Placental pericyte (primary cell): ENCODE data around the gene TTC22. TPM values are rescaled to one million over a fixed set of nuclear protein-coding genes. Genes with fewer than 3 reads are reported as not detected.

Experiments used
- total RNA-seq: library from RNA; depleted of rRNA; stranded (reverse); fragments of >200 nt; gene quantifications from 2 replicates; pipeline ENCODE4 v1.2.3, GENCODE V29; 2012

The TTC22 gene
- total RNA-seq, result not detected in 2 replicates

GRCh38 chr1:54800899-54801759 is at the start of gene TTC22:
Gene TTC22, minus strand, starts transcription at chr1:54801323. Its CDS starts 160 bp downstream, at chr1:54801163.

GRCh38 chr1:54764133-54764921 is 36.8 kb downstream of the TTC22 start, which contains the start of gene PARS2:
Gene PARS2, minus strand, starts transcription at chr1:54764523. Its CDS starts 5,362 bp downstream, at chr1:54759161.

Other genes with a start within 250 kb of the TTC22 start
- gene FAM151A, start 177.8 kb downstream of the TTC22 start, total RNA-seq, result not detected in 2 replicates
- not detected in 2 replicates for gene MROH7, start 159.5 kb downstream of the TTC22 start, total RNA-seq
- 17.5 and 25.3 TPM in 2 replicates for gene TTC4, start 85.5 kb downstream of the TTC22 start, total RNA-seq
- gene PARS2, start 36.8 kb downstream of the TTC22 start, total RNA-seq, result 7.4 and 8.7 TPM in 2 replicates
- gene DHCR24, start 85.9 kb upstream of the TTC22 start, total RNA-seq, result 283 and 365 TPM in 2 replicates
- gene TMEM61, start 179.3 kb upstream of the TTC22 start, total RNA-seq, result not detected in 2 replicates
- gene BSND, start 197.6 kb upstream of the TTC22 start, total RNA-seq, result not detected in 2 replicates
- gene PCSK9, start 238.2 kb upstream of the TTC22 start, total RNA-seq, result 0.14 and 3.1 TPM in 2 replicates